ENCODE measurements around the gene NRXN3. TPM values are rescaled to one million over a fixed set of nuclear protein-coding genes. Genes with fewer than 3 reads are reported as not detected.

The NRXN3 gene
- total RNA-seq, 5 donors from 2014 or later (not counting 1 experiment from before 2014, with no cell fraction given), result not detected

- Mint-ChIP-seq H3K4me1 (no peaks in the 10 kb centered on the region), H3K36me3 (no peaks in the 10 kb centered on the region), H3K4me3 (no peak overlapping the region), H3K27ac (no peak overlapping the region), H3K9me3 (no peaks in the 10 kb centered on the region), H3K27me3 (peaks cover 0 to 14% of the 10 kb centered on the region in 2 donors)
- ChIA-PET CTCF (no interaction called here), POLR2A (no interaction called here)
- H3K36me3 ChIP-seq (ENCODE audit: control insufficient read depth in 2 of 2, extremely low read depth in 1 of 2, insufficient read depth in 1 of 2, low read length in 1 of 2), result no peaks in the 10 kb centered on the region
- no peaks in the 10 kb centered on the region for H3K27me3 ChIP-seq (replicated peaks in 1 of 2; ENCODE audit: control insufficient read depth in 2 of 2, extremely low read depth in 1 of 2, insufficient read depth in 2 of 2, low read length in 1 of 2)
- no peaks in the 10 kb centered on the region for H3K9me3 ChIP-seq
- H3K4me3 ChIP-seq (ENCODE audit: control insufficient read depth in 1 of 2, extremely low read depth in 1 of 2, low read length in 1 of 2), result no peak overlapping the region
- WGBS (ENCODE audit: insufficient coverage), result 12% methylated on average over 3 of the region's 5 CpGs
- H3K4me1 ChIP-seq (ENCODE audit: control insufficient read depth in 1 of 2, extremely low read depth in 1 of 2, insufficient read depth in 2 of 2, low read length in 2 of 2), result no peaks in the 10 kb centered on the region
- ATAC-seq (replicated peaks in 1 of 4) (no peak), DNase-seq (no peak)
- H3K27ac ChIP-seq (ENCODE audit: low read length), result no peak overlapping the region
Observed at GRCh38 chr14:78637908-78638475, 467.8 kb downstream of the NRXN3 start.

GRCh38 chr14:78638926-78639325, 468.8 kb downstream of the NRXN3 start:
- Mint-ChIP-seq H3K36me3 (no peaks in the 10 kb centered on the region), H3K27me3 (peaks cover 0 to 14% of the 10 kb centered on the region in 2 donors), H3K27ac (no peak overlapping the region), H3K4me3 (no peak overlapping the region), H3K4me1 (no peaks in the 10 kb centered on the region), H3K9me3 (no peaks in the 10 kb centered on the region)
- no peak overlapping the region for H3K27ac ChIP-seq (ENCODE audit: low read length)
- ATAC-seq (replicated peaks in 1 of 4) (no peak), DNase-seq (no peak)
- ChIA-PET CTCF (no interaction called here), POLR2A (no interaction called here)
- no peaks in the 10 kb centered on the region for H3K27me3 ChIP-seq (replicated peaks in 1 of 2; ENCODE audit: control insufficient read depth in 2 of 2, extremely low read depth in 1 of 2, insufficient read depth in 2 of 2, low read length in 1 of 2)
- no peaks in the 10 kb centered on the region for H3K36me3 ChIP-seq (ENCODE audit: control insufficient read depth in 2 of 2, extremely low read depth in 1 of 2, insufficient read depth in 1 of 2, low read length in 1 of 2)
- H3K4me1 ChIP-seq (ENCODE audit: control insufficient read depth in 1 of 2, extremely low read depth in 1 of 2, insufficient read depth in 2 of 2, low read length in 2 of 2), result no peaks in the 10 kb centered on the region
- H3K4me3 ChIP-seq (ENCODE audit: control insufficient read depth in 1 of 2, extremely low read depth in 1 of 2, low read length in 1 of 2), result no peak overlapping the region
- no peaks in the 10 kb centered on the region for H3K9me3 ChIP-seq
- WGBS (ENCODE audit: insufficient coverage), result 67% methylated on average over 3 of the region's 3 CpGs

- no peak for ATAC-seq (replicated peaks in 1 of 4)
- peaks cover 4 to 5% of the 10 kb centered on the region in 2 donors for H3K27me3 Mint-ChIP-seq
- H3K4me1 ChIP-seq (ENCODE audit: control insufficient read depth in 1 of 2, extremely low read depth in 1 of 2, insufficient read depth in 2 of 2, low read length in 2 of 2), result no peaks in the 10 kb centered on the region
- no peak overlapping the region for H3K27ac Mint-ChIP-seq
- ChIA-PET CTCF (no interaction called here), POLR2A (no interaction called here)
- H3K9me3 ChIP-seq, result no peaks in the 10 kb centered on the region
- H3K4me3 Mint-ChIP-seq, result no peak overlapping the region
- no peak overlapping the region for H3K4me3 ChIP-seq (ENCODE audit: control insufficient read depth in 1 of 2, extremely low read depth in 1 of 2, low read length in 1 of 2)
- no peaks in the 10 kb centered on the region for H3K9me3 Mint-ChIP-seq
- H3K27me3 ChIP-seq (replicated peaks in 1 of 2; ENCODE audit: control insufficient read depth in 2 of 2, extremely low read depth in 1 of 2, insufficient read depth in 2 of 2, low read length in 1 of 2), result no peaks in the 10 kb centered on the region
- H3K36me3 ChIP-seq (ENCODE audit: control insufficient read depth in 2 of 2, extremely low read depth in 1 of 2, insufficient read depth in 1 of 2, low read length in 1 of 2), result no peaks in the 10 kb centered on the region
- H3K27ac ChIP-seq (ENCODE audit: low read length), result no peak overlapping the region
- DNase-seq, result no peak
- no peaks in the 10 kb centered on the region for H3K36me3 Mint-ChIP-seq
- no peaks in the 10 kb centered on the region for H3K4me1 Mint-ChIP-seq
- WGBS (ENCODE audit: insufficient coverage), result 64% methylated on average over 14 of the region's 22 CpGs
Observed at GRCh38 chr14:78644824-78645559, 474.8 kb downstream of the NRXN3 start.

- Mint-ChIP-seq H3K27ac (no peak overlapping the region), H3K9me3 (peaks cover 0 to 4% (median 0%) of the 10 kb centered on the region in 3 donors), H3K4me1 (no peaks in the 10 kb centered on the region), H3K36me3 (no peaks in the 10 kb centered on the region), H3K27me3 (peaks cover 7 to 16% of the 10 kb centered on the region in 2 donors), H3K4me3 (no peak overlapping the region)
- CTCF ChIA-PET, result interaction anchor here in 1 of 2 donors (0.7 kb wide), 1 partner anchor 53 kb away, joined by 3 read pairs; no protein-coding TSS in a partner anchor
- Histone ChIP-seq H3K27ac (ENCODE audit: low read length) (no peak overlapping the region), H3K9me3 (no peaks in the 10 kb centered on the region), H3K27me3 (replicated peaks in 1 of 2; ENCODE audit: control insufficient read depth in 2 of 2, extremely low read depth in 1 of 2, insufficient read depth in 2 of 2, low read length in 1 of 2) (no peaks in the 10 kb centered on the region), H3K4me1 (ENCODE audit: control insufficient read depth in 1 of 2, extremely low read depth in 1 of 2, insufficient read depth in 2 of 2, low read length in 2 of 2) (no peaks in the 10 kb centered on the region), H3K4me3 (ENCODE audit: control insufficient read depth in 1 of 2, extremely low read depth in 1 of 2, low read length in 1 of 2) (no peak overlapping the region), H3K36me3 (ENCODE audit: control insufficient read depth in 2 of 2, extremely low read depth in 1 of 2, insufficient read depth in 1 of 2, low read length in 1 of 2) (no peaks in the 10 kb centered on the region)
- DNase-seq (no peak), ATAC-seq (replicated peaks in 1 of 4) (no peak)
- POLR2A ChIA-PET, result no interaction called here
- 80% methylated on average over 1 of the region's 1 CpG for WGBS (ENCODE audit: insufficient coverage)
Observed at GRCh38 chr14:78652727-78653126, 482.6 kb downstream of the NRXN3 start.

GRCh38 chr14:78653173-78653572, 483.0 kb downstream of the NRXN3 start:
- Mint-ChIP-seq H3K4me3 (no peak overlapping the region), H3K27me3 (peaks cover 7 to 19% of the 10 kb centered on the region in 2 donors), H3K27ac (no peak overlapping the region), H3K9me3 (peaks cover 0 to 7% (median 0%) of the 10 kb centered on the region in 3 donors), H3K36me3 (no peaks in the 10 kb centered on the region), H3K4me1 (no peaks in the 10 kb centered on the region)
- H3K9me3 ChIP-seq, result no peaks in the 10 kb centered on the region
- H3K27me3 ChIP-seq (replicated peaks in 1 of 2; ENCODE audit: control insufficient read depth in 2 of 2, extremely low read depth in 1 of 2, insufficient read depth in 2 of 2, low read length in 1 of 2), result no peaks in the 10 kb centered on the region
- ATAC-seq (replicated peaks in 1 of 4) (no peak), DNase-seq (no peak)
- ChIA-PET CTCF (no interaction called here), POLR2A (interaction anchor here in 1 of 2 donors (0.6 kb wide), 1 partner anchor 48 kb away, joined by 3 read pairs; no protein-coding TSS in a partner anchor)
- no peak overlapping the region for H3K4me3 ChIP-seq (ENCODE audit: control insufficient read depth in 1 of 2, extremely low read depth in 1 of 2, low read length in 1 of 2)
- H3K36me3 ChIP-seq (ENCODE audit: control insufficient read depth in 2 of 2, extremely low read depth in 1 of 2, insufficient read depth in 1 of 2, low read length in 1 of 2), result no peaks in the 10 kb centered on the region
- no peak overlapping the region for H3K27ac ChIP-seq (ENCODE audit: low read length)
- no peaks in the 10 kb centered on the region for H3K4me1 ChIP-seq (ENCODE audit: control insufficient read depth in 1 of 2, extremely low read depth in 1 of 2, insufficient read depth in 2 of 2, low read length in 2 of 2)
- no CpG with 5 or more reads among the region's 1 CpG for WGBS (ENCODE audit: insufficient coverage)

- Mint-ChIP-seq H3K36me3 (no peaks in the 10 kb centered on the region), H3K27me3 (peaks cover 0 to 15% of the 10 kb centered on the region in 2 donors), H3K4me1 (no peaks in the 10 kb centered on the region), H3K9me3 (peaks cover 0 to 12% (median 0%) of the 10 kb centered on the region in 3 donors), H3K4me3 (no peak overlapping the region), H3K27ac (no peak overlapping the region)
- no peaks in the 10 kb centered on the region for H3K36me3 ChIP-seq (ENCODE audit: control insufficient read depth in 2 of 2, extremely low read depth in 1 of 2, insufficient read depth in 1 of 2, low read length in 1 of 2)
- H3K27me3 ChIP-seq (replicated peaks in 1 of 2; ENCODE audit: control insufficient read depth in 2 of 2, extremely low read depth in 1 of 2, insufficient read depth in 2 of 2, low read length in 1 of 2), result no peaks in the 10 kb centered on the region
- H3K27ac ChIP-seq (ENCODE audit: low read length), result no peak overlapping the region
- no peaks in the 10 kb centered on the region for H3K9me3 ChIP-seq
- ChIA-PET POLR2A (no interaction called here), CTCF (no interaction called here)
- no CpG with 5 or more reads among the region's 4 CpGs for WGBS (ENCODE audit: insufficient coverage)
- ATAC-seq (replicated peaks in 1 of 4) (no peak), DNase-seq (no peak)
- no peak overlapping the region for H3K4me3 ChIP-seq (ENCODE audit: control insufficient read depth in 1 of 2, extremely low read depth in 1 of 2, low read length in 1 of 2)
- no peaks in the 10 kb centered on the region for H3K4me1 ChIP-seq (ENCODE audit: control insufficient read depth in 1 of 2, extremely low read depth in 1 of 2, insufficient read depth in 2 of 2, low read length in 2 of 2)
Observed at GRCh38 chr14:78657451-78657850, 487.3 kb downstream of the NRXN3 start.
